Inferior parietal cortex (tissue), 1 donor: ENCODE results near the gene GSTO2.
A peak's percentile ranks its signal among the peaks of the same experiment; 100 is the strongest.

Experiments used
- DNase-seq: peaks from one replicate; pipeline ENCODE4 v3.0.0-alpha.2; 2016; ENCODE audit errors: extremely low spot score

GSTO2 gene

DNA sequence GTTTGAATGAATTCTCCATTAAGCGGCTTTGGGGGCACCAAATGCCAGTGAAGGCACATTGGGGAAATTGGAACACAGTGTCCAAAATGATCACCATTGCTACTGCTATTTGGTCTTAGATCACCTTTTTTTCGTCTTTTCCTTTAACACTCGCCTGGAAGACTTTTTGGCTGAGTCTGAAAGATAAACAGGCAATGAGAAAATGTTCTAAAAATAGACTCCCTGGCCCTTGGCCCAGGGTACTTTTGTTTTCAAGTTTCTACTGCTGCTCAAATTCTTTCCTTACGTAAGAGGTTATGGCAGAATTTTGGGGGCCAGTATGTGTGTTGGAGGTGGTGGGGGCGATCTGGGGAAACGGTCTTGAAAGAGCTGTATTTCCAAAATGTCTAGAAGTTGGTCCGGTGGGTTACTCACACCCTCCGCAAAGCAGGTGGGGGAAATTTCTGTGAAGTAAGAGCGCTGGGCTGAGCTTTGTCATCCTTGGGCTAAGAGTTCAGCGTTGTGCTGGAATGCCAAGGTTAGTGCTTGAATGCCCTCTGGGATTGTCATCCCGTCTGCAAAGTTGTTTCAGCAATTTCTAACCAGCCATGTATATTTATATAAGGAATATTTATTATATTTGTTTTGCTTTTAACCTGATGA is 70.6 kb downstream of the GSTO2 start:
- no peak for DNase-seq

- no peak for DNase-seq
Observed at GRCh38 chr10:104340111-104340526, 71.1 kb downstream of the GSTO2 start.

- DNase-seq: no peak
Observed at GRCh38 chr10:104340641-104341040, 71.7 kb downstream of the GSTO2 start.

DNA sequence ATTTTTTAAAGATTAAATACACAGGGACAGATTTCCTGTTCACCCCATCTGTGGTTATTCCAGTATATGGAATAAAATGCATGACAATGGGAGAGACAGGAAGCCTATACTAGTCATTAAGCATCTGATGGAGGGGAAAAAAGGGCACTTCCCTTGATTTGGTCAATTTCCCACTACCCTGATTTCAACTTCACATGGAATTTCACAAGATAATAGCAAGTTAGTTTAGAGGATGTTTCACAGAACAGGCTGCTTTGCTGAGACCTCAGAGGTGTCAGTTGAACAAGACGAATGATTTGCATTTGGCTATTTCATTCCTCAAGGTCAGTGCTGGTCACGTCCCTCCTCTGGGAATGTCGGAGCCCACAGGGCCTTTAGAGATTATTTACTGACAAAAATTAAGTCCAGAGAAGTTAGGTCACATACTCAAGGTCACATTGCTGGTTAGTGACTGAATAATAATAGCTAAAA is 74.0 kb downstream of the GSTO2 start:
- DNase-seq: no peak

DNA sequence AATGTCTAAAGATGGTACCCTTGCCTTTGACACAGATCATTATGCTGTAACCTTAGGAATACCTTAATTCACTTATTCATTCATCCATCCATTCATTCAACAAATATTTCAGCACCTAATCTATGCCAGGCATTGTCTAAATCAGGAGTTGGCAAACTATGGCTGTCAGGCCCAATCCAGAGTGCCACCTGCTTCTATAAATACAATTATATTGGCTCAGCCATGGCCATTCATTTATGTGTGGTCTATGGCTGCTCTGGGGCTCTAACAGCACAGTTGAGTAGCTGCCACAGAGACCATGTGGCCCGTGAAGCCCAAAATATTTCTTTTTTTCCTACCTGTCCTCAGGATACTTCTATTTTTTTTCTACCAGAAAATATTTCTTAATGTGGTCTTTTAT is 75.2 kb downstream of the GSTO2 start:
- DNase-seq: no peak

GRCh38 chr10:104345515-104345914 is 76.5 kb downstream of the GSTO2 start:
- DNase-seq: no peak

GRCh38 chr10:104345941-104346340 is 77.0 kb downstream of the GSTO2 start:
- DNase-seq: no peak

DNA sequence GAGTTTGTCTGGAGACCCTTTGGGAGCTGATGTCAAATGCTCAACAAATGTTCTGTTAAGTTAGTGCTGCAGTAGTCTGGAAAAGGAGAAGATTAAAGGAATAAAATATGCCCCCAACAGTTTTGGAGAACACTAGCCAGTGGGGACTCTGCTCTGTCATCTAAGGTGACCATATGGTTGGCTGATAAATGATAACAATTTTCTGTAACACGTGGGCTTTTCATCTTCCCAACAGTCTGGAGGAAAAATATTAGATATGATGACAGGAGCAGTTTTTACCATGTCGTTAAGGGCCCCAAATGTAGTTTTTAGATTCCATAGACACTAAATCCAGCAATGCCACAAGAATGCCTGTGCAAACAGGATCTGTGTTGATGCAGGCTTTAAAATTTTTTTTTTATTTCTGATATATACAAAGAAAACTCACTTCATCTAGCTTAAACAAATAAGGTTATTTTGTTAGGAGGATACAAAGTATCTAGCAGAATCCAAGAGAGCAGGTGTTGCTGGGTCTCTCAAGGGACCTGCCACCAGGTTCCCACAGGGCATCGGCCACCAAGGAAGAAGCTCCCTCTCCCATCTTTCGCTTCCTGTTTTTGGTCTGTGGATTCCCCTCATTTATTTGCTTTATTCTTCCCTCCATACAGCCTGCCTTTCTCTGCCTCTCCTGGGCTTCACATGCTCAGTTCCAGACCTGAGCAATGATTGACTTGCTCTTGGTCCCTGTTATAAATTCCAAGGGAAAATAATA is 78.5 kb downstream of the GSTO2 start:
- DNase-seq: no peak

- DNase-seq: no peak
Observed at GRCh38 chr10:104348601-104349000, 79.6 kb downstream of the GSTO2 start.

- DNase-seq: peak; percentile 55
Observed at GRCh38 chr10:104349623-104350126, 80.7 kb downstream of the GSTO2 start.

DNA sequence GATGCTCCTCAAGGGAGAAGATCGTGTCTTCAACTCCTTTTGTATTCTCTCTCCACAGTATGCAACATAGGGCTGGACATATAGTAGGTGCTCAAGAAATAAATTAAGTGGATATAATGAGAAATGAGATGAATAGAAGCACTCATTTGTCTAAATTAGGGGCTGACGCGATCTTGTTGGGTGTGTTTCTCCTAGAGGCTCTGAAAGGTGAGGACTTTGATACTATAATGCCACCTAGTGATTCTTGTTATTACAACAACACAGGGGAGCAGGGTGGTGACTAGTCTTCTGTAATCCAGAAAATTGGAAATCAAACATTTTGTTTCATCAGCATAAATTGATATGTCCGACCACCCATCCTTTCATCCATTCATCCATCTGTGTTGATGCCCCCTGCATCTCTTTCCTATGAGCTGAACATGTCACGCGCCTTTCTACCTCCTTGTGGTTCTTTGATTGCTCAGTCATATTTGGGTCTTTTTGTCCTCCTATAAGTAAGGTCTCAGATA is 81.2 kb downstream of the GSTO2 start:
- DNase-seq: peak; percentile 87

- DNase-seq: no peak
Observed at GRCh38 chr10:104351061-104351702, 82.2 kb downstream of the GSTO2 start.

GRCh38 chr10:104351919-104352318 is 82.9 kb downstream of the GSTO2 start:
- DNase-seq: no peak

DNA sequence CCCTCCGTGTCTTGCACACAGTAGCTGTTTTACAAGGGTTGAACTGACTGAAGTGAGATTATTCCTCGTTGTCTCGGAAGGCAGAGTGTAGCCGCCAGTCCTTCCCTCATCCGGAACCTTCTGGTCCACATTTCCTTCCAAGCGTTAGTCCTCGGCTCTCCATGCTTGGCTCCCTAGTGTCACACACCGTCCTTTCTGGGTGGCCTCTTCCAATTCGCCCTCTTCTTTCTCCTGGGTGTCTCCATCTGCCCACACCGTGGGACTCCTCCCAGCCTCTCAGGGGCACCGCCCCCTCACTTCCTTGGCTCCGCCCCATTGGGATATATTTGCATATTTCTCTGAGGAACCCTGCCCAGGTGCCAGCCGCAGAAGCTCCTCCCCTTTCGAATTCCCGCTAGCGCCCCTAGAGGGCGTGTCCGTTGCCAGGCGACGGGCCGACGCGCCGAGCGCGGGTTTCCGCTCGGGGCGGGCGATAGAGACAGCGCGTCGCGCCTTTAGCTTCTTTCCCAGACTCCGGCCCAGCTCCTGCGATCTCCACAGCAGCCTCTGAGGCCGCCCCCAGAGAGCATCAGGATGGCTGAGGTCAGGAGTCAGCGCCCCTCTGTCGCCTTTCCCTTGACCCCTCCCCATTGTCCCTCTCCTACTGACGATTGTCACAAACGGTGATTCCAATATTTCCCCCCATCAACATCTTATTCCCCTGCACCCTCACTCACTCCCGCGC is 84.5 kb downstream of the GSTO2 start, which contains the start of gene CFAP58:
CFAP58 (plus strand) TSS at position 509 of the 724 bp plus-strand sequence; CDS start at position 574, 65 bp downstream.
- DNase-seq: peak; percentile 90
